Prostate gland (tissue), 2 donors: Measurements from ENCODE around the gene ST7.

Source experiments
- POLR2A ChIP-seq: fragments of 450-650 bp; IDR thresholded peaks from one replicate; pipeline ENCODE4 v1.6.1; 2016; ENCODE audit warnings: antibody characterized with exemption, mild to moderate bottlenecking
- POLR2AphosphoS5 ChIP-seq: sonication (generic); formaldehyde crosslinking; IDR thresholded peaks from one replicate; pipeline ENCODE4 v1.6.1; 2017; ENCODE audit warnings: antibody characterized with exemption
- TF ChIP-seq, protein P1 (sequence below), 4 experiments: fragments of 200-600 bp in 2 of 4; fragments of 450-650 bp in 2 of 4; sonication (generic) in 2 of 4; IDR thresholded peaks; 1 replicate in 3 of 4; 2 replicates in 1 of 4; pipeline ENCODE4 v1.5.1; 2016 to 2019; ENCODE audit warnings: antibody characterized with exemption in 4 of 4, mild to moderate bottlenecking in 2 of 4, moderate library complexity in 2 of 4

GRCh38 chr7:117134889-117135552 is 181.7 kb downstream of the ST7 start:
- TF ChIP-seq, protein P1, sequence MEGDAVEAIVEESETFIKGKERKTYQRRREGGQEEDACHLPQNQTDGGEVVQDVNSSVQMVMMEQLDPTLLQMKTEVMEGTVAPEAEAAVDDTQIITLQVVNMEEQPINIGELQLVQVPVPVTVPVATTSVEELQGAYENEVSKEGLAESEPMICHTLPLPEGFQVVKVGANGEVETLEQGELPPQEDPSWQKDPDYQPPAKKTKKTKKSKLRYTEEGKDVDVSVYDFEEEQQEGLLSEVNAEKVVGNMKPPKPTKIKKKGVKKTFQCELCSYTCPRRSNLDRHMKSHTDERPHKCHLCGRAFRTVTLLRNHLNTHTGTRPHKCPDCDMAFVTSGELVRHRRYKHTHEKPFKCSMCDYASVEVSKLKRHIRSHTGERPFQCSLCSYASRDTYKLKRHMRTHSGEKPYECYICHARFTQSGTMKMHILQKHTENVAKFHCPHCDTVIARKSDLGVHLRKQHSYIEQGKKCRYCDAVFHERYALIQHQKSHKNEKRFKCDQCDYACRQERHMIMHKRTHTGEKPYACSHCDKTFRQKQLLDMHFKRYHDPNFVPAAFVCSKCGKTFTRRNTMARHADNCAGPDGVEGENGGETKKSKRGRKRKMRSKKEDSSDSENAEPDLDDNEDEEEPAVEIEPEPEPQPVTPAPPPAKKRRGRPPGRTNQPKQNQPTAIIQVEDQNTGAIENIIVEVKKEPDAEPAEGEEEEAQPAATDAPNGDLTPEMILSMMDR (IDR thresholded peaks at IDR 0.05) = no peak
- TF ChIP-seq POLR2A (no peak), POLR2AphosphoS5 (no peak)
